ENCODE measurements around the gene C11orf24. TPM values are rescaled to one million over a fixed set of nuclear protein-coding genes. Genes with fewer than 3 reads are reported as not detected.

The C11orf24 gene
- total RNA-seq, 1 experiment from 2014 or later, result 52.3 TPM

DNA sequence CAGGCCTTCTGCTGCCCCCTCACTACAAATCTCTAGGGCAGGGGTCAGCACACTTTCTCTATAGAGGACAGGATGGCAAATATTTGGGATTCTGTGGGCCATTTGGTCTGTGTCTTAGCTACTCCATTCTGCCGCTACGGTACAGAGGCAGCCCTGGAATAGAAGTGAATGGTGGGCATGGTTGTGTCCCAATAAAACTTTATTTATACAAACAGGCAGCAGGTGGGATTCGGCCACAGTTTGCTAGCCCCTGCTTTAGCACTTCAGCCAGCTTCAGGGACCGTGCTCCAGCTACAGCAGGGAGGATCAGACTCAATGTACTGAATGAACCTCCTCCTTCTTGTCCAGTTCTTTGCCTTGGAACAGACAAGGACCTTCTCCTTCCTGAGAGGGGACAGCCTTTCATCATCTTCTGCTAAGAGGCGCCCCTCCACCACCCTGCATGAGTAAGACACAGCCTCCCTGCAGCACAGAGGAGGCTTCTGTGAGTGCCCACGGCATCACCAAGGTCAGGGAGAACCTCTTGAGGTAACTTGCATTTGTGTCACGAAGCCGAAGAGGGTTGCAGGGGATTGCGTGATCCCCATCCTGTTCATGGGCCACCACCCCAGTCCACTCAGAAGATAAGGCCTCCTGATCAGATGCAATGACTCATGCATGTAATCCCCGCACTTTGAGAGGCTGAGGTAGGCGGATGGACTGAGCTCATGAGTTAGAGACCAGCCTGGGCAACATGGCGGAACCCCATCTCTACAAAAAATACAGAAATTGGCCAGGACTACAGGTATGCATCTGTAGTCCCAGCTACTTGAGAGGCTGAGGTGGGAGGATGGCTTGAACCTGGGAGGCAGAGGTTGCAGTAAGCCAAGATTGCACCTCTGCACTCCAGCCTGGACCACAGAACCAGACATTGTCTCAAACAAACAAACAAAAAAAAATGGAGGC lies 4.6 kb downstream of the C11orf24 start:
- CTCF ChIA-PET, result no interaction called here
- intact Hi-C loops (cut with micrococcal nuclease; ENCODE audit: unreplicated experiment), result no loop called here
- POLR2A ChIA-PET (ENCODE audit: low non-redundant PET), result no interaction called here
- no peak for TF ChIP-seq EZH2 (IDR thresholded peaks at IDR 0.05; ENCODE audit: borderline replicate concordance, low read depth, low read length, poor library complexity, severe bottlenecking)
- TF ChIP-seq, protein P1, sequence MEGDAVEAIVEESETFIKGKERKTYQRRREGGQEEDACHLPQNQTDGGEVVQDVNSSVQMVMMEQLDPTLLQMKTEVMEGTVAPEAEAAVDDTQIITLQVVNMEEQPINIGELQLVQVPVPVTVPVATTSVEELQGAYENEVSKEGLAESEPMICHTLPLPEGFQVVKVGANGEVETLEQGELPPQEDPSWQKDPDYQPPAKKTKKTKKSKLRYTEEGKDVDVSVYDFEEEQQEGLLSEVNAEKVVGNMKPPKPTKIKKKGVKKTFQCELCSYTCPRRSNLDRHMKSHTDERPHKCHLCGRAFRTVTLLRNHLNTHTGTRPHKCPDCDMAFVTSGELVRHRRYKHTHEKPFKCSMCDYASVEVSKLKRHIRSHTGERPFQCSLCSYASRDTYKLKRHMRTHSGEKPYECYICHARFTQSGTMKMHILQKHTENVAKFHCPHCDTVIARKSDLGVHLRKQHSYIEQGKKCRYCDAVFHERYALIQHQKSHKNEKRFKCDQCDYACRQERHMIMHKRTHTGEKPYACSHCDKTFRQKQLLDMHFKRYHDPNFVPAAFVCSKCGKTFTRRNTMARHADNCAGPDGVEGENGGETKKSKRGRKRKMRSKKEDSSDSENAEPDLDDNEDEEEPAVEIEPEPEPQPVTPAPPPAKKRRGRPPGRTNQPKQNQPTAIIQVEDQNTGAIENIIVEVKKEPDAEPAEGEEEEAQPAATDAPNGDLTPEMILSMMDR (conservative IDR thresholded peaks at IDR 0.05; ENCODE audit: low read depth, low read length), result no peak
- no peak overlapping the region for H3K4me3 ChIP-seq (ENCODE audit: low read depth, low read length, poor library complexity, severe bottlenecking)
- DNase-seq (ENCODE audit: low spot score), result no peak
- no peak overlapping the region for H3K27ac ChIP-seq (ENCODE audit: low read depth, low read length, poor library complexity, severe bottlenecking)
- no peaks in the 10 kb centered on the region for H3K27me3 ChIP-seq (replicated peaks; ENCODE audit: insufficient read depth, low read depth, low read length, poor library complexity)
- BruUV-seq (replicated peaks), result no TSS peak
- H3K4me1 ChIP-seq (ENCODE audit: insufficient read depth, low read length, poor library complexity, severe bottlenecking), result no peaks in the 10 kb centered on the region
- no peaks in the 10 kb centered on the region for H3K9me3 ChIP-seq (ENCODE audit: low read depth, low read length, poor library complexity, severe bottlenecking)
- peaks cover 34% of the 10 kb centered on the region for H3K36me3 ChIP-seq (ENCODE audit: insufficient read depth, low read length, poor library complexity, severe bottlenecking)

DNA sequence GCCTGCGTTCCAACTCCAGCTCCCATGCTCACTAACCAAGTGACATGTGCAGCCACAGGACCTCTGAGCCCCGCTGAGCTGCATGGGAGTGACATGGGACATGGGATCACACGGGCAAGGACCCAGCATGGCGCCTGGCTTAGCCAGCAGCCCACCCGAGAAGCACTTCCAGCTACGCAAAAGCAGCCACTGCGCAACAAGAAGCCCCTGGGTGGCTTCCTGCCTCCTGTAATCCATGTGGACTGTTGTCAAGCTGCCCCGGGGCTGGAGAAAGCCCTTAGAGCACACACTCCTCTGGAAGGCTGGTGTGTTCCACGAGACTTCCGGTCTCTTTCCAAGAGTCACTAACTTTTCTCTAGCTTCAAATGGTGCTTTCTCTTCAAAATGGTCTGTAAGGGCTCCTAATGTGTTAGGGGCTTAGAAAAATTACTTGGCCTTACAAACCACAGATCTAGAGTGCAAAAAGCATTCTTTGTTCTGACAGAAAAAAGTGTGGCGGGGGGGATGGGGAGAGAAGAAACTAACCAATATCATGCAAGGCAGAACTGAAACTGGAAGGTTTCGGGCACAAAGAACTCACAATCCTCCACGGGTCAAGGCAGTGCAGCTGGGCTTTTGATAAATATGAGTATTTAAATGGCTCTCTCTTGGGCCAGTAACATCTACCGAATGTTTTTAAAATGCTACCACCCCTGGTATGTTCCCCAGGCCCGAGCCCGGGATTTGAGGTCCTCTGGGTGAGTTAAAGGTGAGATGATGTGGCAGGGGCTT lies 5.5 kb downstream of the C11orf24 start:
- H3K27ac ChIP-seq (ENCODE audit: low read depth, low read length, poor library complexity, severe bottlenecking), result no peak overlapping the region
- CTCF ChIA-PET, result no interaction called here
- POLR2A ChIA-PET (ENCODE audit: low non-redundant PET), result no interaction called here
- intact Hi-C loops (cut with micrococcal nuclease; ENCODE audit: unreplicated experiment), result no loop called here
- no peaks in the 10 kb centered on the region for H3K9me3 ChIP-seq (ENCODE audit: low read depth, low read length, poor library complexity, severe bottlenecking)
- no peaks in the 10 kb centered on the region for H3K4me1 ChIP-seq (ENCODE audit: insufficient read depth, low read length, poor library complexity, severe bottlenecking)
- DNase-seq (ENCODE audit: low spot score), result no peak
- peaks cover 42% of the 10 kb centered on the region for H3K36me3 ChIP-seq (ENCODE audit: insufficient read depth, low read length, poor library complexity, severe bottlenecking)
- H3K27me3 ChIP-seq (replicated peaks; ENCODE audit: insufficient read depth, low read depth, low read length, poor library complexity), result no peaks in the 10 kb centered on the region
- TF ChIP-seq, protein P1 (conservative IDR thresholded peaks at IDR 0.05; ENCODE audit: low read depth, low read length), result no peak
- no peak for TF ChIP-seq EZH2 (IDR thresholded peaks at IDR 0.05; ENCODE audit: borderline replicate concordance, low read depth, low read length, poor library complexity, severe bottlenecking)
- no peak overlapping the region for H3K4me3 ChIP-seq (ENCODE audit: low read depth, low read length, poor library complexity, severe bottlenecking)
- no TSS peak for BruUV-seq (replicated peaks)

DNA sequence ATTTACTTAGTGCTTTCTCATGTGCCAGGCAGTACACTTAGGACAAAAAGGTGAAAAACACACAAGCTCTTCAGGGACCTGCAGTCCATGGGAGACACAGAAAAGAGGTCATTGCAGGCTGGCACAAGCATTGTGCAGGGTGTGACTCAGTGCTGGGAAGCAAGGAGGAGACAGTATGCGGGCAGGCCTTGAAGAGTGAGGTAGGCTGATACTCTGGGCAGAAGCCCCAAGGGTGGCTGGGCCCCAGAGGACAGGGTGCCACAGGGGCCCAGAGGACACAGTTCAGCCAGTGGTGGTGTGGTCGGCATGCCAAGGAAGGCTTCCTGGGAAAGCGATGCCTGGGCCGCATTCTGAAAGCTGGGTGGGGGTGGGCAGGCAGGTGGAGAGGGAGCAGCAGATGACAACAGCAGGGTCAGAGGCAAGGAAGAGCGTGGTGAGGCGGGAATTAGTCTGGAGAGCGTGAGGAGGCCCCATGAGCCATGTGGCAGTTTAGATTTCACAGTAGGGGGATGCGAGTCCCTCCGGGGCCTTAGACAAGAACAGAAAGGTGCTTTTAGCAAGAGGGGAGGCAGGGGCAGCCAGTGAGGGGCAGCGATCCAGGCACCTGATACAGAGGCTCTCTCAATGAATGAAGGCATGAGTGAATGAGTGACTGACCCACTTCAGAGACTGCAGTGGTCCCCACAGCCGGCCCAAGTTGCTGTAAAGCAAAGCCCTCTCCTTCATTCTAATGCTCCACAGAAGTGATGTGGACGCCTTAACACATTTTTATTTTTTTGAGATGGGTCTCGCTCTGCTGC lies 6.8 kb downstream of the C11orf24 start:
- no peak for DNase-seq (ENCODE audit: low spot score)
- ChIA-PET CTCF (no interaction called here), POLR2A (ENCODE audit: low non-redundant PET) (no interaction called here)
- no TSS peak for BruUV-seq (replicated peaks)
- intact Hi-C loops (cut with micrococcal nuclease; ENCODE audit: unreplicated experiment), result no loop called here
- no peak for TF ChIP-seq EZH2 (IDR thresholded peaks at IDR 0.05; ENCODE audit: borderline replicate concordance, low read depth, low read length, poor library complexity, severe bottlenecking)
- TF ChIP-seq, protein P1 (conservative IDR thresholded peaks at IDR 0.05; ENCODE audit: low read depth, low read length), result no peak
- H3K4me3 ChIP-seq (ENCODE audit: low read depth, low read length, poor library complexity, severe bottlenecking), result no peak overlapping the region
- no peaks in the 10 kb centered on the region for H3K4me1 ChIP-seq (ENCODE audit: insufficient read depth, low read length, poor library complexity, severe bottlenecking)
- H3K36me3 ChIP-seq (ENCODE audit: insufficient read depth, low read length, poor library complexity, severe bottlenecking), result peaks cover 42% of the 10 kb centered on the region
- no peaks in the 10 kb centered on the region for H3K9me3 ChIP-seq (ENCODE audit: low read depth, low read length, poor library complexity, severe bottlenecking)
- H3K27ac ChIP-seq (ENCODE audit: low read depth, low read length, poor library complexity, severe bottlenecking), result no peak overlapping the region
- H3K27me3 ChIP-seq (replicated peaks; ENCODE audit: insufficient read depth, low read depth, low read length, poor library complexity), result no peaks in the 10 kb centered on the region

Measured in A673 (cell line).